GM12878 (cell line): ENCODE data around the gene ELK4. TPM values are rescaled to one million over a fixed set of nuclear protein-coding genes. Genes with fewer than 3 reads are reported as not detected.

Experiments
- ATAC-seq: fragments of 200-7000 bp; cut with Tn5 transposase; 3 replicates; pipeline ENCODE4 v1.9.1; 2020; ENCODE audit warnings: mild to moderate bottlenecking, moderate library complexity
- BruUV-seq: library from RNA; stranded (reverse); fragments of 400-500 nt; replicated peaks from 2 replicates; lab custom pipeline; 2021; lab: Mats Ljungman, UMichigan
- CTCF ChIA-PET: fragments of 300-600 bp; sonication (Branson Sonifier 250); formaldehyde crosslinking; extraction: SDS; loops from one replicate; lab custom pipeline; 2021; ENCODE audit warnings: inconsistent platforms; lab: Yijun Ruan, JAX
- POLR2A ChIA-PET: fragments of 350-600 bp; formaldehyde crosslinking; extraction: SDS; loops from one replicate; lab custom pipeline; 2021; ENCODE audit warnings: inconsistent platforms; lab: Charles Lee
- RAD21 ChIA-PET: fragments of 300-600 bp; sonication (Branson Sonifier 250); formaldehyde crosslinking; loops from one replicate; lab custom pipeline; 2023; ENCODE audit warnings: antibody characterized with exemption; ENCODE audit not compliant: unreplicated experiment; lab: Charles Lee
- SMC1A ChIA-PET: fragments of 300-600 bp; sonication (Branson Sonifier 250); formaldehyde crosslinking; loops from one replicate; lab custom pipeline; 2023; ENCODE audit not compliant: unreplicated experiment, uncharacterized antibody; lab: Charles Lee
- DNase-seq: peaks from one replicate; pipeline ENCODE4 v3.0.0-alpha.2; 2011; ENCODE audit warnings: low read depth, low spot score
- FAIRE-seq: peaks from 3 replicates; lab custom pipeline; 2011; peaks lifted over from hg19 to GRCh38; lab: Jason Lieb, UNC
- H2AFZ ChIP-seq: 2 replicates; pipeline ENCODE4 v1.6.0; 2011; ENCODE audit warnings: low read depth, low read length, control low read depth; ENCODE audit not compliant: control insufficient read depth
- H3K27ac ChIP-seq: 2 replicates; pipeline ENCODE4 v1.5.1; 2011; ENCODE audit warnings: control low read depth; ENCODE audit not compliant: control insufficient read depth, insufficient read depth
- H3K27me3 ChIP-seq, 2 experiments: replicated peaks in 1 of 2; 2 replicates each; pipeline versions ENCODE4 v1.6.0 to v1.6.1; 2011; ENCODE audit warnings: low read length in 1 of 2; ENCODE audit not compliant: control insufficient read depth in 2 of 2, insufficient read depth in 2 of 2
- H3K36me3 ChIP-seq, 2 experiments: 2 replicates each; pipeline ENCODE4 v1.5.1; 2011; ENCODE audit warnings: low read length in 1 of 2; ENCODE audit not compliant: control insufficient read depth in 2 of 2, insufficient read depth in 2 of 2
- H3K4me1 ChIP-seq: 2 replicates; pipeline ENCODE4 v1.6.1; 2011; ENCODE audit warnings: mild to moderate bottlenecking, low read length, moderate library complexity, mixed read lengths; ENCODE audit not compliant: control insufficient read depth, insufficient read depth
- H3K4me2 ChIP-seq: 2 replicates; pipeline ENCODE4 v1.6.0; 2011; ENCODE audit warnings: control low read depth; ENCODE audit not compliant: control insufficient read depth, insufficient read depth
- H3K4me3 ChIP-seq: fragments of 200-600 bp; sonication (generic); 2 replicates; pipeline ENCODE4 v1.5.1; 2016
- H3K79me2 ChIP-seq: 2 replicates; pipeline ENCODE4 v1.6.0; 2011; ENCODE audit warnings: low read length; ENCODE audit not compliant: control insufficient read depth, insufficient read depth
- H3K9ac ChIP-seq: 2 replicates; pipeline ENCODE4 v1.8.0; 2011; ENCODE audit warnings: low read length, control low read depth, mixed read lengths; ENCODE audit not compliant: control insufficient read depth, insufficient read depth
- H3K9me3 ChIP-seq: replicated peaks from 3 replicates; pipeline ENCODE4 v1.5.1; 2011; ENCODE audit warnings: mild to moderate bottlenecking, low read length; ENCODE audit not compliant: control insufficient read depth, insufficient read depth
- H4K20me1 ChIP-seq: 2 replicates; pipeline ENCODE4 v1.6.0; 2011; ENCODE audit not compliant: control insufficient read depth, insufficient read depth
- BCLAF1 ChIP-seq: fragments of 450-650 bp; IDR thresholded peaks from 2 replicates; pipeline ENCODE4 v1.6.1; 2017; ENCODE audit warnings: antibody characterized with exemption, mild to moderate bottlenecking, moderate library complexity
- NR2C2 ChIP-seq: IDR thresholded peaks from 2 replicates; pipeline ENCODE4 v1.6.1; 2011; ENCODE audit warnings: borderline replicate concordance, low read depth; ENCODE audit not compliant: control insufficient read depth, insufficient read length
- REST ChIP-seq: IDR thresholded peaks from 2 replicates; pipeline ENCODE4 v1.6.1; 2012; ENCODE audit warnings: mild to moderate bottlenecking, low read depth, low read length
- SIN3A ChIP-seq: IDR thresholded peaks from 2 replicates; pipeline ENCODE4 v1.6.1; 2012; ENCODE audit warnings: low read depth, low read length, improper control_type of control experiment
- SMAD1 ChIP-seq: fragments of 450-650 bp; IDR thresholded peaks from 2 replicates; pipeline ENCODE4 v1.6.1; 2018; ENCODE audit warnings: mild to moderate bottlenecking, low read depth; ENCODE audit not compliant: partially characterized antibody
- SMC3 ChIP-seq: IDR thresholded peaks from 2 replicates; pipeline ENCODE4 v1.6.1; 2011; ENCODE audit warnings: low read length, improper control_type of control experiment, borderline replicate concordance
- TCF7 ChIP-seq: IDR thresholded peaks from 2 replicates; pipeline ENCODE4 v1.6.1; 2014; ENCODE audit warnings: antibody characterized with exemption, borderline replicate concordance
- ZNF207 ChIP-seq: fragments of 450-650 bp; IDR thresholded peaks from 2 replicates; pipeline ENCODE4 v1.6.1; 2014; ENCODE audit warnings: antibody characterized with exemption, mild to moderate bottlenecking, borderline replicate concordance
- ZNF592 ChIP-seq: fragments of 450-650 bp; IDR thresholded peaks from 2 replicates; pipeline ENCODE4 v1.6.1; 2017; ENCODE audit warnings: mild to moderate bottlenecking, moderate library complexity
- WGBS: methylation state at CpG from one replicate; pipeline ENCODE4 v1.1.6; 2016; ENCODE audit warnings: low lambda C conversion rate; ENCODE audit not compliant: insufficient replicate concordance, insufficient coverage; ENCODE audit errors: missing lambda C conversion rate; 5-methylcytosine and 5-hydroxymethylcytosine counted together
- in situ Hi-C: fragments of 300-500 bp; cut with MboI; formaldehyde crosslinking; loops from 9 replicates; pipeline ENCODE4 v1.14.3; 2018; ENCODE audit warnings: mixed read lengths
- intact Hi-C: fragments of 100-400 bp; cut with micrococcal nuclease; formaldehyde crosslinking; loops from one replicate; pipeline ENCODE4 v1.14.2; 2022; ENCODE audit not compliant: unreplicated experiment
- polyA plus RNA-seq, 11 experiments: library from polyadenylated mRNA; depleted of rRNA in 4 of 11; unstranded in 6 of 11; stranded (reverse) in 5 of 11; fragments of >200 nt; fragmentation: Nextera tagmentation in 4 of 11; fragmentation: Illumina TruSeq in 1 of 11; extraction: Ambion mirVana in 4 of 11; extraction: Trizol in 1 of 11; gene quantifications; 1 replicate in 1 of 11; 2 replicates in 10 of 11; pipeline versions ENCODE4 v1.2.1 to v1.2.3, GENCODE V29; 2011 to 2016; ENCODE audit warnings: inconsistent platforms in 2 of 11, missing spikeins in 2 of 11, low read depth in 1 of 11
- total RNA-seq, 4 experiments: library from RNA; depleted of rRNA in 3 of 4; stranded (reverse); fragments of >200 nt in 3 of 4; fragmentation: Illumina TruSeq in 1 of 4; extraction: Trizol in 1 of 4; gene quantifications; 2 replicates each; pipeline versions ENCODE4 v1.2.1 to v1.2.3, GENCODE V29; 2013 to 2021

ELK4 gene
- total and polyA plus RNA-seq, 10 of the 15 experiments (the other 5 are each of a cell fraction or from before 2014, with no cell fraction given): 5.2 to 71.5 (median 18.5) TPM

GRCh38 chr1:205587581-205587980, 44.2 kb downstream of the ELK4 start:
- intact Hi-C loops: no loop called here

More at GRCh38 chr1:205587581-205587980, 44.2 kb downstream of the ELK4 start:
- TF ChIP-seq REST: no peak
- TF ChIP-seq SIN3A: no peak
- TF ChIP-seq ZNF592: no peak
- TF ChIP-seq SMAD1: no peak
- TF ChIP-seq NR2C2: no peak
- TF ChIP-seq TCF7: no peak
- no peak for TF ChIP-seq BCLAF1
- no peak for TF ChIP-seq ZNF207
- TF ChIP-seq SMC3: no peak
- no peak for ATAC-seq
- Histone ChIP-seq H3K79me2 (peaks cover 4% of the 10 kb centered on the region), H3K27ac (no peak overlapping the region), H3K4me2 (no peak overlapping the region), H3K4me3 (no peak overlapping the region), H3K4me1 (peaks cover 8% of the 10 kb centered on the region), H3K27me3 (no peaks in the 10 kb centered on the region), H3K9me3 (no peaks in the 10 kb centered on the region), H4K20me1 (no peaks in the 10 kb centered on the region), H3K9ac (no peak overlapping the region), H3K36me3 (no peaks in the 10 kb centered on the region), H2AFZ (no peak overlapping the region)
- ChIA-PET RAD21 (interaction anchor here (1.0 to 11.8 kb wide), 6 partner anchors 43 to 349 kb away, joined by 3 to 452 read pairs (median 6); partner anchors contain the start of gene ELK4), CTCF (interaction anchor here (0.6 to 12.3 kb wide), 12 partner anchors 12 to 191 kb away, joined by 3 to 575 read pairs (median 8); partner anchors contain the start of gene ELK4), POLR2A (interaction anchor here (0.6 kb wide), 1 partner anchor 49 kb away, joined by 4 read pairs; no protein-coding TSS in a partner anchor), SMC1A (interaction anchor here (1.0 to 11.9 kb wide), 6 partner anchors 25 to 124 kb away, joined by 3 to 415 read pairs (median 82); partner anchors contain the start of gene ELK4)
- FAIRE-seq: no peak
- WGBS: 74% methylated on average over 4 of the region's 4 CpGs
- no peak for DNase-seq
- in situ Hi-C loops: loop anchor here (5.0 kb wide), 1 partner anchor 125 kb away; no protein-coding TSS in a partner anchor
- no TSS peak for BruUV-seq
